Bronchial epithelial cell (primary cell): ENCODE results near the gene NCOA4. TPM values are rescaled to one million over a fixed set of nuclear protein-coding genes. Genes with fewer than 3 reads are reported as not detected.
"Not testable (repeated sequence)": the region's sequence is repeated elsewhere in the genome, so short reads cannot be mapped to it uniquely, and the experiment has no call there.

Source experiments
- DNase-seq: peaks from one replicate; pipeline ENCODE4 v3.0.0-alpha.2; 2010; ENCODE audit warnings: low read depth
- FAIRE-seq: peaks from 2 replicates; lab custom pipeline; 2011; peaks lifted over from hg19 to GRCh38; lab: Jason Lieb, UNC
- H3K27me3 ChIP-seq: 2 replicates; pipeline ENCODE4 v1.5.1; 2011; ENCODE audit warnings: low read length; ENCODE audit not compliant: control insufficient read depth, insufficient read depth
- H3K36me3 ChIP-seq: 2 replicates; pipeline ENCODE4 v1.5.1; 2011; ENCODE audit warnings: low read length; ENCODE audit not compliant: control insufficient read depth, insufficient read depth
- H3K4me3 ChIP-seq: 2 replicates; pipeline ENCODE4 v1.5.1; 2011; ENCODE audit warnings: mild to moderate bottlenecking, low read depth, low read length, control low read depth
- total RNA-seq: library from RNA; depleted of rRNA; stranded (reverse); fragments of >200 nt; gene quantifications from 2 replicates; pipeline ENCODE4 v1.2.1, GENCODE V29; 2014
- TF ChIP-seq, protein P1 (sequence below): IDR thresholded peaks from 2 replicates; pipeline ENCODE4 v1.5.1; 2011; ENCODE audit warnings: mild to moderate bottlenecking, moderate library complexity, low read length, control low read depth, inconsistent platforms; ENCODE audit not compliant: insufficient read depth, severe bottlenecking

NCOA4 gene
- total RNA-seq, 1 donor from 2014 or later = 150 TPM

DNA sequence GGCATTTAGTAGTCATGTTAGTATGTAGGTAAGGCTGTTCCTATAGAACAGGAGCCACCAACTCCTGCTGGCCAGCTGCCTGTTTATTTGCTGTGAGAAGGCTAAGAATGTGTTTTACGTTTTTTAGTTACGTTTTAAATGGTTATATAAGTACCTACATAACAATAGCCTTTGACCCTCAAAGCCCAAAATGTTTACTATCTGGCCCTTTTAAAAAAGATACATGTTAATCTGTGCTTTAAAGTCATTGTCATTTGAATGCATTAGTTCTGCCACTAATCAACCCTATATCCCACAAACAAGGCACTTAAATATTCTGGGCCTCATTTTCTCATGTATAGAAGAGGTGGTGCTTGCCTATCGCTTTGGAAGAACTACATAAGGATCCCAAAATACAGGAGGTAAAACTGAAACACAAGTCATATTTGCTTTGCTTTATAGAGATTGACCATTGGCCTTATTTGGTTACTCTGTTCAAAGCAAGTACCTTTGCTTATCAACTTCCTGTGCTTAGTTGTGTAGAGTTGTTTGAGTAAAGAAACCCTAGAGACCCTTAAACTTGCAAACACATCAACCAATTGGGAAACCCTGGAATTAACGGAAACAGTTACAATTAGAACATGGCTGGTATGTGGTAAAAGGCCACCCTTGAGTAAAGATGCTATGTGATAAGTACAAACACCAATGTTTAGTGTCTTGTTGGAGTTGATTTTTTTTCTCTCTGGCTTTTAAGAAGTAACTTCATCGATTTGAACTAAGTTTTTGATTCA is 32.2 kb downstream of the NCOA4 start:
- H3K4me3 ChIP-seq = no peak overlapping the region
- TF ChIP-seq, protein P1, sequence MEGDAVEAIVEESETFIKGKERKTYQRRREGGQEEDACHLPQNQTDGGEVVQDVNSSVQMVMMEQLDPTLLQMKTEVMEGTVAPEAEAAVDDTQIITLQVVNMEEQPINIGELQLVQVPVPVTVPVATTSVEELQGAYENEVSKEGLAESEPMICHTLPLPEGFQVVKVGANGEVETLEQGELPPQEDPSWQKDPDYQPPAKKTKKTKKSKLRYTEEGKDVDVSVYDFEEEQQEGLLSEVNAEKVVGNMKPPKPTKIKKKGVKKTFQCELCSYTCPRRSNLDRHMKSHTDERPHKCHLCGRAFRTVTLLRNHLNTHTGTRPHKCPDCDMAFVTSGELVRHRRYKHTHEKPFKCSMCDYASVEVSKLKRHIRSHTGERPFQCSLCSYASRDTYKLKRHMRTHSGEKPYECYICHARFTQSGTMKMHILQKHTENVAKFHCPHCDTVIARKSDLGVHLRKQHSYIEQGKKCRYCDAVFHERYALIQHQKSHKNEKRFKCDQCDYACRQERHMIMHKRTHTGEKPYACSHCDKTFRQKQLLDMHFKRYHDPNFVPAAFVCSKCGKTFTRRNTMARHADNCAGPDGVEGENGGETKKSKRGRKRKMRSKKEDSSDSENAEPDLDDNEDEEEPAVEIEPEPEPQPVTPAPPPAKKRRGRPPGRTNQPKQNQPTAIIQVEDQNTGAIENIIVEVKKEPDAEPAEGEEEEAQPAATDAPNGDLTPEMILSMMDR = no peak
- peaks cover 8% of the 10 kb centered on the region for H3K36me3 ChIP-seq
- FAIRE-seq (no peak), DNase-seq (no peak)
- H3K27me3 ChIP-seq = no peaks in the 10 kb centered on the region

DNA sequence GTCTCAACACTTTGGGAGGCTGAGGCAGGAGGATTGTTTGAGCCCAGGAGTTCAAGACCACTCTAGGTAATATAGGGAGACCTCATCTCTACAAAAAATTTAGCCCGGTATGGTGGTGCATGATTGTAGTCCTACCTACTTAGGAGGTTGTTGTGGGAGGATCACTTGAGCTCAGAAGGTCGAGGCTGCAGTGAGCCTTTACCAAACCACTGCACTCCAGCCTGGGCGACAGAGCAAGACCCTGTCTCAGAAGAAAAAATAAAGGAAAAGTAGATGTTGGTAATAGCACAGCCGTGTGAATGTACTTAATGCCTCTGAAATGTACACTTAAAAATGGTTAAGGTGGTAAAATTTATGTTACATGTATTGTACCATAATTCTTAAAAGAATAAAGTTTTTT is 32.9 kb downstream of the NCOA4 start:
- H3K4me3 ChIP-seq = no peak overlapping the region
- H3K27me3 ChIP-seq = no peaks in the 10 kb centered on the region
- no peak for DNase-seq
- TF ChIP-seq, protein P1 = no peak
- peaks cover 3% of the 10 kb centered on the region for H3K36me3 ChIP-seq
- no peak for FAIRE-seq

DNA sequence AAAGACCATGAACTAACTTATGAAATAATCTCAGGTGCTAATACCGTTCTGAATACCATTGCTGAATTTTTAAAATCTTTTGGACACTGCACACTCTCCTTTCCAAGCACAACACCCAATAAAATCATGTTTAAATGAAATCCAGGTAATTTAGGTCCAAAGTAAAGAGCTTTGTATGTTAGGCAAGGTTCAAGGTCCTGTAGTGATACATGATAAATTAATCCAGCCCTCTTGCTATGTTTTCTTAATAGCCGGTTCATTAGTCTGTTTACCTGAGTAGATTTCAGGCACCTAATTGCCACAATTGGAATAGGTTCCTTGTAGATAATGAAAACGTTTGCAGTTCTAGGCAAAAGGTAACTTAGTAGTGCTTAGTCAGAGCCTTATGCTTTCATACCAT is 44.8 kb downstream of the NCOA4 start:
- H3K27me3 ChIP-seq, FAIRE-seq, DNase-seq, H3K4me3 ChIP-seq, H3K36me3 ChIP-seq: not testable (repeated sequence)

DNA sequence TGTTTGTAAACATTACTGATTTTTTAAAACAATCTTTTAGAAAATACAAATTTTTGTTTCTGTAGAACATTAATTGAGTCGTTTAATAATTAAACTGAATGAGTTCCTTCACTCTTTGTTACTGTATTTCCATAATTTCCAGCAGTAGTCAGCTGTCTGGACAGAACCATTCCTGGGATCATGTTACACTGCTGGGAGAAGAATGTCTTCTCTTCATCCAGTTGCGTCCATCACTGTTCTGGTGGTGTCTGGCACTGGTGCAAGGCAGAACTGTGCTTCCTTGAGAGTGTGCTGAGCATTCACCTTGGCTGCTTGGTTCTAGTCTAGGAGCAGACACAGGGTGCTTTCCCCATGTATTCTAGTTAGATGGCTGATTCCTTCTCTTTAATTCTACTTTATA is 46.0 kb downstream of the NCOA4 start:
- FAIRE-seq, H3K4me3 ChIP-seq, DNase-seq, H3K36me3 ChIP-seq, H3K27me3 ChIP-seq: not testable (repeated sequence)

DNA sequence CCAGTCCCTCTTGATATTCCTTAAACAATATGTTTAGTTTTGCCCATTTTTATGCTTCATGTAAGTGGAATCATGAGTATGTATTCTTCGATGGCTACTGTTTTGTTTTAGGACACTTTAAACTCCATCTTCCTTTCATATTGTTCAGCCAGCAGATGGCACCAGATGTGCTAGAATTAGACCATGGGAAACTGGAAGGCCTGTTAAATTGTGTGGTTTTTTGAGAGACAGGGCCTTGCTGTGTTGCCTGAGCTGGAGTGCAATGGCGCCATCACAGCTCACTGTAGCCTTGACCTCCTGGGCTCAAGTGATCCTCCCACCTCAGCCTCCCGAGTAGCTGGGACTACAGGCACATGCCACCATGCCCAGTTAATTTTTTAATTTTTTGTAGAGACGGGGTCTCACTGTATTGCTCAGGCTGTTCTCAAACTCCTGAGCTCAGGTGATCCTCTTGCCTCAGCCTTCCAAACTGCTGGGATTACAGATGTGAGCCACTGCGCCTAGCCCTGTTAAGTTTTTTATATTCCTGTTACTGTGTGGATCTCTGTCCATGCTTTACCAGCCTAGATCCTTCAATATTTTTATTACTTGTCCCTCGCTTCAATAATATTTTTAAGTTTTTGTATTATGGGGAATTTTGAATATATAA is 46.8 kb downstream of the NCOA4 start:
- TF ChIP-seq, protein P1 = peak; percentile 32
- H3K36me3 ChIP-seq, H3K4me3 ChIP-seq, FAIRE-seq, H3K27me3 ChIP-seq: not testable (repeated sequence)
- peak; percentile 41 for DNase-seq

DNA sequence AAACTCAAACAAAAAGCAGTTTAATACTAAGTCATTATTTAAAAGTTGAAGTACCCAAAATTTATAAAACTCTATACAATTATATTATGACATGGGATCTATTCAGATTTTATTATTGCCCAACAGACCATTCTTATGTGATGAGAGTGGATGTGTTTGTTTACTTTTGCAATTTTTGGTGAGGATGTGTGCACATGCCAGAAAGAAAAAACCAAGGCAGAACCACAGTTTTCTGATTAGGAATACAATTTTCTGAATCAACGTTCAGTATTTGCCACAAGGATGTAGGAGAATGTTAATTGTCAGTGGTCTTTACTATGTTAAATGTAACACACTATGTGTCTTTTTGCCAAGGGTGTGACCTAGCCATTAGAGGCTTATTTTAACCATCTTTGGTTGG is 49.1 kb downstream of the NCOA4 start:
- DNase-seq, H3K27me3 ChIP-seq, H3K36me3 ChIP-seq, H3K4me3 ChIP-seq, FAIRE-seq: not testable (repeated sequence)

DNA sequence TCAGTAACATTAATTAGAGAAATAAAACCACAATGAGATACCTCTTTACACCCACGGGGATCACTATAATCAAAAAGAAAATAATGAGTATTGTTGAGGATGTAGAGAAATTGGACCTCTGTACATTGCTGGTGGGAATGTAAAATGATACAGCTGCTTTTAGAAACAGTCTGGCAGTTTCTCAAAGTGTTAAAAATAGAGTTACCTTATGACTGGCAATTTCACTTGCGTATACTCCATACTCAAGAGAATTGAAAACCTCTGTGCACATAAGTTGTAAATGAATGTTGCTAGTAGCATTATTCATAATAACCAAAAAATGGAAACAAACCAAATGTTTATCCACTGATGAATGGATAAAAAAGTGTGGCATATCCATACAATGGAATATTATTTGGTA is 51.9 kb downstream of the NCOA4 start:
- not testable (repeated sequence) for H3K4me3 ChIP-seq, H3K27me3 ChIP-seq, DNase-seq, H3K36me3 ChIP-seq, FAIRE-seq

DNA sequence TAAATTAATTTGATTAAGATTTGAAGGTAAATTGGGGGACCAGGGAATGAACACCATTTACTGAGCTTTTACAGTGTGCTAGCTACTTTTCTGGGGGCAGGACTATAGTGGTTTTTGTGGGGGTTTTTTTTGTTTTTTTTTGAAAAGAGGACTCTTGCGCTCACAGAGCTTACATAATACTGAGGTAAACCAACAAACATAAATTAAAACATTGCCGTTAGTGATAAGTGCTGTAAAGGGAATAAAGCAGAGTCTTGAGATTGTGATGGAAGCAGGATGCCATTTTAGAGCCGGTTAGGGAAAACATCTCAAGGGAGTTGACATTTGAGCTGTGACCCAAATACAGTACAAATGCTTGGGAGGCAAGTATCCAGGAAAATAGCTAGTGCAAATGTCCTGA is 56.4 kb downstream of the NCOA4 start:
- H3K4me3 ChIP-seq, FAIRE-seq, DNase-seq, H3K36me3 ChIP-seq, H3K27me3 ChIP-seq: not testable (repeated sequence)

DNA sequence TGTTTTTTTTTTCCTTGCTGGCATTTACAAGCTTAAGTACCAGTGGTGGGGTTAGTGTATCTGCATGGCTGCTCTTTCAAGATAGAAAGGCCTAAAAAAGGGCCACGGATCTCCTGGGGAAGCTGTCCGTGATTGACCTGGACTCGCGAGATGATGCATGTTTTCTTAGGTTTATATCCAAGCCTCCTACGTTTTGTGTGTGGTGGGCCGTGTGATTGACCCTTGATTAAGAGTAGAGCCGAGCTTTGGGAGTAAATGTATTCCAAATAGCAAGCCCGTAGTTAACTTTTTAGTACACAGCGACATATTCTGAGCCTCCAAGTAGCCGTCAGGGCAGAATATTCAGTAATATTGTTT is 57.6 kb downstream of the NCOA4 start:
- FAIRE-seq, H3K27me3 ChIP-seq, H3K36me3 ChIP-seq: not testable (repeated sequence)
- DNase-seq = peak; percentile 4
- H3K4me3 ChIP-seq = peak overlapping the region; percentile 65

DNA sequence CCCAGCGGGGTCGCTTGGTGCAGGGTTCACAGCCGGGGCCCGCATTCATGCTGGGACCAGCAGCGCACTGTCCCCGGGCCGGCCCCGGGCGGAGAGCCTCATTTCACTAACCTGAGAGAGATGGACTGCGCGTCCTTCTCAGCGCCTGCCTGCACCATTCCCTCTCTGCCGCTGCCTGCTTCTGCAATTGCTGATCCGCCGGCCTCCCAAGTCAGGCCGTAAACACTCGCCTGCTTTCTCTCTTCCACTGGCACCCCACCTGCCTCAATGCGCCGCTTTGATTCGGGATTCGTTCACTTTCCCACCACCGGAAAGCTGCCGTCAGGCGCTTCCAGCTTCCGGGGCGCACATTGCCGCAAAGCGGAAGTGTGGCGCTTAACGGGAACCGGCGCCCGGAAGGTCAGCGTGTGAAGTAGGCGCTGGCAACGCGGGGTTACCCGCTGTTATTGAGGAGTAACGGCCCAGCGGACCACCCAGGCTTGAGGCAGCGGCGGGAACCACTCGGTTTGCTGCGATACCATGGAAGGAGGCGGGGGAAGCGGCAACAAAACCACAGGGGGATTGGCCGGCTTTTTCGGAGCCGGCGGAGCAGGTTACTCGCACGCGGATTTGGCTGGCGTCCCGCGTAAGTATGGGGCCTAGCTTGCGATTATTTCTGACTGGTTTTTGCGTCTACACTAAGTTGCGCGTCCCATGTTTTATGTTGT is 58.2 kb downstream of the NCOA4 start, which contains the start of gene TIMM23:
Gene TIMM23 (plus strand): TSS at position 384 of the 707 bp plus-strand sequence. CDS start 136 bp downstream, at position 520.
- not testable (repeated sequence) for H3K27me3 ChIP-seq, H3K36me3 ChIP-seq, FAIRE-seq
- DNase-seq = peak; percentile 68
- peak within 1 kb of the TSS; percentile 65 for H3K4me3 ChIP-seq

DNA sequence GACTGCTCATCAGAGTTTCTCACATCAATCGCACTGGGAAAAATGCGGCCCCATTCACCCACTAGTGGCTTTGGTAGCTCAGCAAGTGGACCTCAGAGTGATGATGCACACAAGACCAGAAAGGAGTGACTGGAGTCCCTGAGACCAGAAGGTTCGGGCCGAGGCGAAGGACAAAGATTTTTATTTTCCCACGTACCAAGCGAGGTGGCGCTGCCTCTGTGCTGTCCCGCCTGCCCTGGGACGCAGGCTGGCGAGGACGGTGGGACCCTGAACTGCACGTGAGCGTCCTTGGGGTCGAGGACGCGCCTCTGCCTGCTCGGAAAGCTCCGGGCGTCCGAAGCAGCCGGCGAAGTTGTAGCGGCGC is 58.7 kb downstream of the NCOA4 start:
- H3K36me3 ChIP-seq, H3K27me3 ChIP-seq, FAIRE-seq: not testable (repeated sequence)
- DNase-seq = peak; percentile 2
- H3K4me3 ChIP-seq = peak overlapping the region; percentile 65
